HepG2 (cell line): ENCODE measurements around the gene MSI2. TPM values are rescaled to one million over a fixed set of nuclear protein-coding genes. Genes with fewer than 3 reads are reported as not detected.
A peak's percentile ranks its signal among the peaks of the same experiment; 100 is the strongest.

ENCODE experiments used
- ARNT2 ChIP-seq: sonication (generic); formaldehyde crosslinking; IDR thresholded peaks from 2 replicates; pipeline ENCODE4 v1.8.0; 2022; ENCODE audit warnings: mild to moderate bottlenecking, low read depth, missing genetic modification reagents, moderate library complexity
- EP300 ChIP-seq, 3 experiments: sonication (generic) in 1 of 3; formaldehyde crosslinking in 1 of 3; IDR thresholded peaks; 2 replicates each; pipeline versions ENCODE4 v1.5.1 to v1.6.1; 2011 to 2020; ENCODE audit warnings: low read depth in 2 of 3, low read length in 2 of 3, borderline replicate concordance in 1 of 3, improper control_type of control experiment in 1 of 3, mild to moderate bottlenecking in 1 of 3, missing genetic modification reagents in 1 of 3, moderate library complexity in 1 of 3
- FOSL1 ChIP-seq: sonication (generic); formaldehyde crosslinking; IDR thresholded peaks from 2 replicates; pipeline ENCODE4 v1.9.0; 2021; ENCODE audit warnings: missing genetic modification reagents, borderline replicate concordance
- GTF3A ChIP-seq: sonication (generic); formaldehyde crosslinking; conservative IDR thresholded peaks from 2 replicates; pipeline ENCODE4 v1.4.0; 2020; ENCODE audit warnings: mild to moderate bottlenecking, missing genetic modification reagents
- MIER2 ChIP-seq: IDR thresholded peaks from 2 replicates; pipeline ENCODE4 v1.6.1; 2016; ENCODE audit warnings: missing biosample characterization, missing genetic modification reagents
- SIX1 ChIP-seq: sonication (generic); formaldehyde crosslinking; IDR thresholded peaks from 2 replicates; pipeline ENCODE4 v1.4.0; 2020; ENCODE audit warnings: missing genetic modification reagents, borderline replicate concordance
- TCF7L2 ChIP-seq: IDR thresholded peaks from 2 replicates; pipeline ENCODE4 v1.6.1; 2011; ENCODE audit warnings: mild to moderate bottlenecking, low read depth, low read length, moderate library complexity
- TOE1 ChIP-seq: sonication (generic); formaldehyde crosslinking; IDR thresholded peaks from 2 replicates; pipeline ENCODE4 v1.4.0; 2020; ENCODE audit warnings: mild to moderate bottlenecking, missing genetic modification reagents
- ZNF207 ChIP-seq: fragments of 450-650 bp; IDR thresholded peaks from 2 replicates; pipeline ENCODE4 v1.6.1; 2016; ENCODE audit warnings: antibody characterized with exemption, borderline replicate concordance
- ZNF3 ChIP-seq: IDR thresholded peaks from 2 replicates; pipeline ENCODE4 v1.7.0; 2017; ENCODE audit warnings: inconsistent platforms
- ZNF367 ChIP-seq: sonication (generic); formaldehyde crosslinking; IDR thresholded peaks from 2 replicates; pipeline ENCODE4 v1.4.0; 2020; ENCODE audit warnings: missing genetic modification reagents, borderline replicate concordance
- ZNF460 ChIP-seq: sonication (generic); formaldehyde crosslinking; IDR thresholded peaks from 2 replicates; pipeline ENCODE4 v1.5.1; 2020; ENCODE audit warnings: missing genetic modification reagents, mild to moderate bottlenecking, borderline replicate concordance
- ZNF552 ChIP-seq: sonication (generic); formaldehyde crosslinking; IDR thresholded peaks from 2 replicates; pipeline ENCODE4 v1.9.0; 2022; ENCODE audit warnings: missing genetic modification reagents, mild to moderate bottlenecking, borderline replicate concordance
- ZNF644 ChIP-seq: IDR thresholded peaks from 2 replicates; pipeline ENCODE4 v1.6.1; 2016; ENCODE audit warnings: low read depth
- polyA plus RNA-seq, 8 experiments: library from polyadenylated mRNA; depleted of rRNA in 3 of 8; stranded (reverse) in 7 of 8; unstranded in 1 of 8; fragments of >200 nt; fragmentation: Illumina TruSeq in 4 of 8; extraction: Trizol in 4 of 8; gene quantifications; 2 replicates each; pipeline versions ENCODE4 v1.2.1 to v1.2.3, GENCODE V29; 2011 to 2016; ENCODE audit warnings: low read depth in 4 of 8, missing spikeins in 1 of 8, mixed read lengths in 1 of 8; ENCODE audit not compliant: insufficient read depth in 1 of 8
- total RNA-seq, 5 experiments: library from RNA; depleted of rRNA; stranded (reverse); fragments of >200 nt; fragmentation: Illumina TruSeq; extraction: Trizol; gene quantifications; 2 replicates each; pipeline ENCODE4 v1.2.3, GENCODE V29; 2016; ENCODE audit warnings: low read depth in 1 of 5
- TF ChIP-seq, protein P1 (sequence below): sonication (generic); formaldehyde crosslinking; IDR thresholded peaks from 2 replicates; pipeline ENCODE4 v1.4.0; 2020; ENCODE audit warnings: missing genetic modification reagents, mild to moderate bottlenecking, borderline replicate concordance
- TF ChIP-seq, protein P2 (sequence below): sonication (generic); formaldehyde crosslinking; IDR thresholded peaks from 2 replicates; pipeline ENCODE4 v1.5.1; 2020; ENCODE audit warnings: mild to moderate bottlenecking, missing genetic modification reagents, borderline replicate concordance
- TF ChIP-seq, protein P3 (sequence below): sonication (generic); formaldehyde crosslinking; IDR thresholded peaks from 2 replicates; pipeline ENCODE4 v1.5.1; 2020; ENCODE audit warnings: missing genetic modification reagents, mild to moderate bottlenecking, borderline replicate concordance

Gene MSI2
- total and polyA plus RNA-seq, 2 of the 13 experiments (the other 11 are each of a cell fraction or from before 2014, with no cell fraction given) = 77.5 to 78.4 TPM

DNA sequence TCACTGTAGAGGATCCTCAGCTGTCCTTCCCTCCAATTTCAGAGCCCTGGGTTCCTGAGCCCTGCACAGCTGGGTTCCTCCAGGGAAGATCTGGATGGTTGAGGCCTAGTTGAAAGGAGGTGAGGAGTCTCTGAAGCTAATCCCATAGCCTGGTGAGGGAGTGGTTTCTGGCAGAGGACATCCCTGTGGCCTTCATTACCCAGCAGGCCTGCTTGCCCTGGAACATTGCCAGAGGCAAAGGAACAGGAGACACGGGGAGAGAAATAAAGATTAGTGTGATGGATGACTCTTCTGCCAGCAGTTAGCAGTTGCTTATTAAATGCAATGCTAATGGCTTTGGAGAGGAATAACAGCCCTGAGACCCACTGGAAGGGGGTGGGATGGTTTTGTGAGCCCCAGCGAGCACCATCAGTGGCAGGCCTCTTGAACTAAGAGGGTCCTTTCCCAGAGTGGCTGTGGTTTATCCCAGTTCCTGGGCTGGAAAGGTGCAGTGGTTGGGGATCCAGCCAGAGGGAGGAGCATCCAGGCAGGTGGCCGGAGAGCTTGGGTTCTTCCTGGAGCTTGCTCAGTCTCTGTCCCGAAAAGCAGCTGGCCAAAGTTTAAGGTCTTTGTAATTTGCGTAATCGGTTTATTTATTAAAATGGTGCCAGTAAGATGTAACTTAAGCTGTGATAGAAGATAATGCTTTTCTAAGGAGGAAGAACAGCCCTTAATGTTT is 279.1 kb downstream of the MSI2 start (continued):
- TF ChIP-seq, protein P1, sequence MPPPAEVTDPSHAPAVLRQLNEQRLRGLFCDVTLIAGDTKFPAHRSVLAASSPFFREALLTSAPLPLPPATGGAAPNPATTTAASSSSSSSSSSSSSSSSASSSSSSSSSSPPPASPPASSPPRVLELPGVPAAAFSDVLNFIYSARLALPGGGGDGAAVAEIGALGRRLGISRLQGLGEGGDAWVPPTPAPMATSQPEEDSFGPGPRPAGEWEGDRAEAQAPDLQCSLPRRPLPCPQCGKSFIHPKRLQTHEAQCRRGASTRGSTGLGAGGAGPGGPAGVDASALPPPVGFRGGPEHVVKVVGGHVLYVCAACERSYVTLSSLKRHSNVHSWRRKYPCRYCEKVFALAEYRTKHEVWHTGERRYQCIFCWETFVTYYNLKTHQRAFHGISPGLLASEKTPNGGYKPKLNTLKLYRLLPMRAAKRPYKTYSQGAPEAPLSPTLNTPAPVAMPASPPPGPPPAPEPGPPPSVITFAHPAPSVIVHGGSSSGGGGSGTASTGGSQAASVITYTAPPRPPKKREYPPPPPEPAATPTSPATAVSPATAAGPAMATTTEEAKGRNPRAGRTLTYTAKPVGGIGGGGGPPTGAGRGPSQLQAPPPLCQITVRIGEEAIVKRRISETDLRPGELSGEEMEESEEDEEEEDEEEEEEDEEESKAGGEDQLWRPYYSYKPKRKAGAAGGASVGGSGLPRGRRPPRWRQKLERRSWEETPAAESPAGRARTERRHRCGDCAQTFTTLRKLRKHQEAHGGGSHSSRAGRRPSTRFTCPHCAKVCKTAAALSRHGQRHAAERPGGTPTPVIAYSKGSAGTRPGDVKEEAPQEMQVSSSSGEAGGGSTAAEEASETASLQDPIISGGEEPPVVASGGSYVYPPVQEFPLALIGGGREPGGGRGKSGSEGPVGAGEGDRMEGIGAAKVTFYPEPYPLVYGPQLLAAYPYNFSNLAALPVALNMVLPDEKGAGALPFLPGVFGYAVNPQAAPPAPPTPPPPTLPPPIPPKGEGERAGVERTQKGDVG (CRISPR knock-in tag) = peak; percentile 34; the same call in 1 of the 2 replicates
- no peak for TF ChIP-seq ZNF644 (CRISPR knock-in tag)
- no peak for TF ChIP-seq ARNT2
- no peak for TF ChIP-seq FOSL1 (CRISPR knock-in tag)
- no peak for TF ChIP-seq TCF7L2
- TF ChIP-seq SIX1 = 0 out of 2 replicates have a peak, but pooled peaks have one; percentile 22
- peak in 1 of 2 experiments; percentile 18; a peak in 1 of 4 replicates for TF ChIP-seq EP300 (IDR thresholded peaks at IDR 0.05; ENCODE audit: low read depth in 2 of 2, low read length in 2 of 2)
- no peak; the same call in 1 of the 2 replicates for TF ChIP-seq EP300 (CRISPR knock-in tag; IDR thresholded peaks at IDR 0.05; ENCODE audit: borderline replicate concordance)
- TF ChIP-seq ZNF460 = no peak
- TF ChIP-seq, protein P2, sequence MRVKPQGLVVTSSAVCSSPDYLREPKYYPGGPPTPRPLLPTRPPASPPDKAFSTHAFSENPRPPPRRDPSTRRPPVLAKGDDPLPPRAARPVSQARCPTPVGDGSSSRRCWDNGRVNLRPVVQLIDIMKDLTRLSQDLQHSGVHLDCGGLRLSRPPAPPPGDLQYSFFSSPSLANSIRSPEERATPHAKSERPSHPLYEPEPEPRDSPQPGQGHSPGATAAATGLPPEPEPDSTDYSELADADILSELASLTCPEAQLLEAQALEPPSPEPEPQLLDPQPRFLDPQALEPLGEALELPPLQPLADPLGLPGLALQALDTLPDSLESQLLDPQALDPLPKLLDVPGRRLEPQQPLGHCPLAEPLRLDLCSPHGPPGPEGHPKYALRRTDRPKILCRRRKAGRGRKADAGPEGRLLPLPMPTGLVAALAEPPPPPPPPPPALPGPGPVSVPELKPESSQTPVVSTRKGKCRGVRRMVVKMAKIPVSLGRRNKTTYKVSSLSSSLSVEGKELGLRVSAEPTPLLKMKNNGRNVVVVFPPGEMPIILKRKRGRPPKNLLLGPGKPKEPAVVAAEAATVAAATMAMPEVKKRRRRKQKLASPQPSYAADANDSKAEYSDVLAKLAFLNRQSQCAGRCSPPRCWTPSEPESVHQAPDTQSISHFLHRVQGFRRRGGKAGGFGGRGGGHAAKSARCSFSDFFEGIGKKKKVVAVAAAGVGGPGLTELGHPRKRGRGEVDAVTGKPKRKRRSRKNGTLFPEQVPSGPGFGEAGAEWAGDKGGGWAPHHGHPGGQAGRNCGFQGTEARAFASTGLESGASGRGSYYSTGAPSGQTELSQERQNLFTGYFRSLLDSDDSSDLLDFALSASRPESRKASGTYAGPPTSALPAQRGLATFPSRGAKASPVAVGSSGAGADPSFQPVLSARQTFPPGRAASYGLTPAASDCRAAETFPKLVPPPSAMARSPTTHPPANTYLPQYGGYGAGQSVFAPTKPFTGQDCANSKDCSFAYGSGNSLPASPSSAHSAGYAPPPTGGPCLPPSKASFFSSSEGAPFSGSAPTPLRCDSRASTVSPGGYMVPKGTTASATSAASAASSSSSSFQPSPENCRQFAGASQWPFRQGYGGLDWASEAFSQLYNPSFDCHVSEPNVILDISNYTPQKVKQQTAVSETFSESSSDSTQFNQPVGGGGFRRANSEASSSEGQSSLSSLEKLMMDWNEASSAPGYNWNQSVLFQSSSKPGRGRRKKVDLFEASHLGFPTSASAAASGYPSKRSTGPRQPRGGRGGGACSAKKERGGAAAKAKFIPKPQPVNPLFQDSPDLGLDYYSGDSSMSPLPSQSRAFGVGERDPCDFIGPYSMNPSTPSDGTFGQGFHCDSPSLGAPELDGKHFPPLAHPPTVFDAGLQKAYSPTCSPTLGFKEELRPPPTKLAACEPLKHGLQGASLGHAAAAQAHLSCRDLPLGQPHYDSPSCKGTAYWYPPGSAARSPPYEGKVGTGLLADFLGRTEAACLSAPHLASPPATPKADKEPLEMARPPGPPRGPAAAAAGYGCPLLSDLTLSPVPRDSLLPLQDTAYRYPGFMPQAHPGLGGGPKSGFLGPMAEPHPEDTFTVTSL (CRISPR knock-in tag) = no peak
- TF ChIP-seq ZNF207 = no peak
- no peak for TF ChIP-seq ZNF3 (CRISPR knock-in tag)
- TF ChIP-seq ZNF367 = no peak
- TF ChIP-seq GTF3A (CRISPR knock-in tag) = 0 out of 2 replicates have a peak, but pooled peaks have one; percentile 10
- TF ChIP-seq MIER2 (CRISPR knock-in tag) = no peak
- TF ChIP-seq ZNF552 (CRISPR knock-in tag) = no peak
- TF ChIP-seq, protein P3, sequence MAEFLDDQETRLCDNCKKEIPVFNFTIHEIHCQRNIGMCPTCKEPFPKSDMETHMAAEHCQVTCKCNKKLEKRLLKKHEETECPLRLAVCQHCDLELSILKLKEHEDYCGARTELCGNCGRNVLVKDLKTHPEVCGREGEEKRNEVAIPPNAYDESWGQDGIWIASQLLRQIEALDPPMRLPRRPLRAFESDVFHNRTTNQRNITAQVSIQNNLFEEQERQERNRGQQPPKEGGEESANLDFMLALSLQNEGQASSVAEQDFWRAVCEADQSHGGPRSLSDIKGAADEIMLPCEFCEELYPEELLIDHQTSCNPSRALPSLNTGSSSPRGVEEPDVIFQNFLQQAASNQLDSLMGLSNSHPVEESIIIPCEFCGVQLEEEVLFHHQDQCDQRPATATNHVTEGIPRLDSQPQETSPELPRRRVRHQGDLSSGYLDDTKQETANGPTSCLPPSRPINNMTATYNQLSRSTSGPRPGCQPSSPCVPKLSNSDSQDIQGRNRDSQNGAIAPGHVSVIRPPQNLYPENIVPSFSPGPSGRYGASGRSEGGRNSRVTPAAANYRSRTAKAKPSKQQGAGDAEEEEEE (CRISPR knock-in tag) = no peak
- TF ChIP-seq TOE1 (CRISPR knock-in tag) = no peak
